Measurements from ENCODE around the gene HOXA7.

GRCh38 chr7:27154369-27154768, 2.1 kb downstream of the HOXA7 start:
- TF ChIP-seq POLR2A (IDR thresholded peaks at IDR 0.05) (no peak), CTCF (IDR thresholded peaks at IDR 0.05) (no peak)

Data from ovary (tissue), 3 donors.